Measurements from ENCODE around the gene GSK3B. TPM values are rescaled to one million over a fixed set of nuclear protein-coding genes. Genes with fewer than 3 reads are reported as not detected.

The GSK3B gene
- total RNA-seq, 4 donors from 2014 or later: 34.6 to 65.2 (median 42.6) TPM

DNA sequence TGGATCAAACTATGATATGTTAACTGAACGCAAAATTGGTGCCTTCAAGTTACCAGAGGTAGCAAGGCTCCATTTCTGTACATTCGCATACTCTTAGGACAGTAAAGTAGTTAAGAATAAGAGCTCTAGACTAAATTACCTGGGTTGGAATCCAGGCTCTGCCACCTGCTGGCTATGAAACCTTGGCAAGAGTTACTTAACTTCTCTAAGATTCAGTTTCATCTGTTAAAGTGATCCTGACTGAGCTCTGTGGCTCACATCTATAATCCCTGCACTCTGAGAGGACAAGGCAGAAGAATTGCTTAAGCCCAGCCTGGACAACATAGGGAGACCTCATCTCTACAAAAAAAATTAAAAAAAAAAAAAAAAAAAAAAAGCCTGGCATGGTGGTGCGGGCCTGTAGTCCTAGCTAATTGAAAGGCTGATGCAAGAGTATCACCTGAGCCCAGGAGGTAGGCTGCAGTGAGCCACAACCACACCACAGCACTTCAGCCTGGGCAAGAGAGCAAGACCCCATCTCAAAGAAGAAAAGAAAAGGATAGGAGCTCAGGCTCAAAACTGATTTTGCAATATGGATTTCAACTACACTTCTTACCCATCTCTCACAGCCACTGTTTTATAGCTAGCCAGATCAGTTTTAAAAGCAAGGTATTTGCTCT is 21.3 kb downstream of the GSK3B start:
- no peak for DNase-seq
- H3K36me3 ChIP-seq: no peaks in the 10 kb centered on the region
- no peak for TF ChIP-seq POLR2A (IDR thresholded peaks at IDR 0.05)
- TF ChIP-seq, protein P1, sequence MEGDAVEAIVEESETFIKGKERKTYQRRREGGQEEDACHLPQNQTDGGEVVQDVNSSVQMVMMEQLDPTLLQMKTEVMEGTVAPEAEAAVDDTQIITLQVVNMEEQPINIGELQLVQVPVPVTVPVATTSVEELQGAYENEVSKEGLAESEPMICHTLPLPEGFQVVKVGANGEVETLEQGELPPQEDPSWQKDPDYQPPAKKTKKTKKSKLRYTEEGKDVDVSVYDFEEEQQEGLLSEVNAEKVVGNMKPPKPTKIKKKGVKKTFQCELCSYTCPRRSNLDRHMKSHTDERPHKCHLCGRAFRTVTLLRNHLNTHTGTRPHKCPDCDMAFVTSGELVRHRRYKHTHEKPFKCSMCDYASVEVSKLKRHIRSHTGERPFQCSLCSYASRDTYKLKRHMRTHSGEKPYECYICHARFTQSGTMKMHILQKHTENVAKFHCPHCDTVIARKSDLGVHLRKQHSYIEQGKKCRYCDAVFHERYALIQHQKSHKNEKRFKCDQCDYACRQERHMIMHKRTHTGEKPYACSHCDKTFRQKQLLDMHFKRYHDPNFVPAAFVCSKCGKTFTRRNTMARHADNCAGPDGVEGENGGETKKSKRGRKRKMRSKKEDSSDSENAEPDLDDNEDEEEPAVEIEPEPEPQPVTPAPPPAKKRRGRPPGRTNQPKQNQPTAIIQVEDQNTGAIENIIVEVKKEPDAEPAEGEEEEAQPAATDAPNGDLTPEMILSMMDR (IDR thresholded peaks at IDR 0.05): peak in 3 of 6 experiments; percentile 29 to 50 (median 42)
- peaks cover 0 to 30% (median 0%) of the 10 kb centered on the region in 4 donors for H3K4me1 ChIP-seq
- H3K9me3 ChIP-seq: no peaks in the 10 kb centered on the region
- no peak overlapping the region for H3K4me3 ChIP-seq
- no peak overlapping the region for H3K27ac ChIP-seq
- no peaks in the 10 kb centered on the region for H3K27me3 ChIP-seq

DNA sequence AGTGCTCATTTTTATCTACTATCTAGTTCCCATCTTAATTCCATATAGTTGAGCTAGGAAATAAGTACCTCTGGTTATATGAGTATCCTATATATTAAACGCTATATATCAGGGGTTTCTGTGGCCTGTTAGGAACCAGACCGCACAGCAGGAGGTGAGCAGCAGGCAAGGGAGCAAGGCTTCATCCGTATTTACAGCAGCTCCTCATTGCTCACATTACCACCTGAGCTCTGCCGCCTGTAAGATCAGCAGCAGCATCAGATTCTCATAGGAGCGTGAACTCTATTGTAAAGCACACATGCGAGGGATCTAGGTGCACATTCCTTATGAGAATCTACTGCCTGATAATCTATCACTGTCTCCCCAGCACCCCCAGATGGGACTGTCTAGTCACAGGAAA is 23.0 kb downstream of the GSK3B start:
- Histone ChIP-seq H3K27me3 (no peaks in the 10 kb centered on the region), H3K4me3 (no peak overlapping the region), H3K4me1 (peaks cover 0 to 35% (median 0%) of the 10 kb centered on the region in 4 donors), H3K36me3 (no peaks in the 10 kb centered on the region), H3K27ac (peak overlapping the region in 1 of 4 donors; percentile 29), H3K9me3 (no peaks in the 10 kb centered on the region)
- DNase-seq: no peak
- no peak for TF ChIP-seq POLR2A (IDR thresholded peaks at IDR 0.05)
- TF ChIP-seq, protein P1 (IDR thresholded peaks at IDR 0.05): no peak

DNA sequence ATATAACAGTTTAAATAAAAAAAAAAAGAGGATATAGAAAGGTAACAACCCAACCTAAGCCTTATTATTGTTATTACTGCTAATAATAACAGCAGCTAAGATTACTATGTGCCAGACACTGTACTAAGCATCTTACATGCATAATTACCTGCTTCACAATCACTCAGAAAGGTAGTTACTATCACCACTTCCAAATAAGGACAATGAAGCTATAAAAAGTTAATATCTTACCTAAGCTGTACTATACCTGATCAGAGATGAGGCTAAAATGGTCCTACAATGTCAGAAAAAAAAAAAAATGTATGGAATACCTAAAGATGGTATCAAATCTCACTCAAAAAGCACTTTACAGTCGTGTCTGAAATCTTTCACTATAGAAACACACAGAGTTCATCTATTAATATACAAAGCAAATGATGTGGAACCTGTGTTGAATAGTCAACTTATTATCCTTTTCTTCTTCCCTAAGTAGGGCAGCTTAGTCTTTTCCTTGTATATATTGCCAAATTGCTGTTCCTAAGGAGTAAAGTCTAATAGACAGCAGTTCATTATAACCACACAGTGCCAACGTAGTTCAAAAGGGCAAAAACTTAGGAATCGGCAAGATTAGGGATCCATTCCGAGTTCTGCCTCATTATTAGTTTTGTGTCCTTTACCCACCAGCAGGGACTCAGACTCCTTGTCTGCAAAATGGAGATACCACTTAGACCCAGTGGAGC is 23.8 kb downstream of the GSK3B start:
- TF ChIP-seq, protein P1 (IDR thresholded peaks at IDR 0.05): no peak
- TF ChIP-seq POLR2A (IDR thresholded peaks at IDR 0.05): no peak
- Histone ChIP-seq H3K27ac (peak overlapping the region in 1 of 4 donors; percentile 29), H3K36me3 (no peaks in the 10 kb centered on the region), H3K4me1 (peaks cover 0 to 35% (median 0%) of the 10 kb centered on the region in 4 donors), H3K9me3 (no peaks in the 10 kb centered on the region), H3K27me3 (no peaks in the 10 kb centered on the region), H3K4me3 (no peak overlapping the region)
- no peak for DNase-seq

DNA sequence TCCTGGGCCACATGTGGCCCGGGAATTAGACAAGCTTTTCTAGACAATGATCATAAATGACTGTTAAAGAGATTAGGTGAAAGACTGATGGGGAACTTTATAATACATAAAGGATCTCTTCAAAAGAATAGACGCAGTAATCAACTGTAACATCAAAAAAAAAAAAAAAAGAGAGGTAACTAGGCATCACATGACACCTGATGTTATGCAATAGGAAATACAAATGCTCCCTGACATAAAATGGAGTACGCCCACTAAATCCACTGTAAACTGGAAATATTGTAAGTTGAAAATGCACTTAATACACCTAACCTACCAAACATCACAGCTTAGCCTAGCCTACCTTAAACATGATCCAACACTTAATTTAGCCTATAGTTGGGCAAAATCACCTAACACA is 27.2 kb downstream of the GSK3B start:
- Histone ChIP-seq H3K36me3 (no peaks in the 10 kb centered on the region), H3K27me3 (no peaks in the 10 kb centered on the region), H3K27ac (no peak overlapping the region), H3K4me1 (peaks cover 0 to 35% (median 0%) of the 10 kb centered on the region in 4 donors), H3K4me3 (no peak overlapping the region), H3K9me3 (no peaks in the 10 kb centered on the region)
- DNase-seq: no peak
- no peak for TF ChIP-seq POLR2A (IDR thresholded peaks at IDR 0.05)
- TF ChIP-seq, protein P1 (IDR thresholded peaks at IDR 0.05): no peak

DNA sequence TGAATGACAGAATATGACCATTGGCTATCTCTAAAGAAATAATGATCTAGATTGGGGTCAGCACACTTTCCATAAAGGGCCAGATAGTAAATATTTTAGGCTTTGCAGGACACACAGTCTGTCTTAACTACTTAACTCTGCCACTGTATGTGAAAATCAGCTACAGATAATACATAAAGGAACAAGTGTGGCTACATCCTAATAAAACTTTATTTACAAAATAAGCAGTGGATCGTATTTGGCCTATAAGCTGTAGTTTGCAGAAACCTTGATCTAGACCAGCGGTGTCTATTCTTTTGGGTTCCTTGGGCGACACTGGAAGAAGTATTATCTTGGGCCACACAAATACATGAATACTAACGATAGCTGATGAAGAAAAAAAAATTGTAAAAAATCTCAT is 27.6 kb downstream of the GSK3B start:
- Histone ChIP-seq H3K27me3 (no peaks in the 10 kb centered on the region), H3K4me1 (peaks cover 0 to 32% (median 0%) of the 10 kb centered on the region in 4 donors), H3K4me3 (no peak overlapping the region), H3K27ac (no peak overlapping the region), H3K9me3 (no peaks in the 10 kb centered on the region), H3K36me3 (no peaks in the 10 kb centered on the region)
- DNase-seq: no peak
- TF ChIP-seq, protein P1 (IDR thresholded peaks at IDR 0.05): no peak
- no peak for TF ChIP-seq POLR2A (IDR thresholded peaks at IDR 0.05)
